GM21576 (cell line): ENCODE data around the gene SLC22A6.

Source experiments
- ATAC-seq: cut with Tn5 transposase; IDR thresholded peaks from one replicate; pipeline ENCODE4 v1.9.1; 2021; ENCODE audit warnings: mild to moderate bottlenecking, moderate library complexity; ENCODE audit not compliant: unreplicated experiment

SLC22A6 gene

DNA sequence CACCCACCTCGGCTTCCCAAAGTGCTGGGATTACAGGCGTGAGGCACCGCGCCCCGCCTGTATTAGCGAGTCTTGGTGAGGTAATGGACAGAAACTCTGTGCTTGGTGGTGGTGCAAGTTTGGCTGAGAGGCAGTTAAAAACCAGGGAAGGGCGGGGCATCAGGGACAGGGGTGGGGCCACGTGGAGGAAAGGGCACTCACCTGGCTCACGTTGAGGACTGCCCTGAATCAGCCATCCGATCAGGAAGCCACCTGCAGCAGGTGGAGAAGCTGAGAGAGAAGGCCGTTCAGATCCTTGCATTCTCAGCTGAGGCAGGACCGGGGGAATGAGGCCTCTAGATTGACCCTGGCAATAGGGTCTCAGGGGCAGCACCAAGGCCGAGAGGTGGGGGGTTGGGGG is 51.5 kb downstream of the SLC22A6 start:
- no peak for ATAC-seq

- no peak for ATAC-seq
Observed at GRCh38 chr11:62931499-62932278, 53.1 kb downstream of the SLC22A6 start.

DNA sequence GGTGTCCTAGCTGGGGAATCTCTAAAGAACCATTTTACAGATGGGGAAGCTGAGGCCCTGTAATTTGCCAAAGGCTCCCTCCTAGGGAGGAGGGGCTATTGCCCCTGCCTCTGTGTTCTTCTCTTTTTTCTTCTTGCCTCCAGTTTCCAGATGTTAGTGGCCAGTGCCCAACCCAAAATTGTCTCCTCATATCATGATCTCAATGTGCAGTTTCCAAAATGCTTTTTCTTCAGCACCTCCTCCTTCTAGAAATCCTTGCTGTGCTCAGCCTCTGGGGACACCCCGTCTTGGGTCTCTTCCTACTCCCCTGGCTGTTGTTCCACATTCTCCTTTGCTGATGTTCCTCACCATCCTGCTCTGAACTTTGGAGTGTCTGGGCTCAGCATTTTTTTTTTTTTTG is 54.1 kb downstream of the SLC22A6 start:
- ATAC-seq, result no peak

DNA sequence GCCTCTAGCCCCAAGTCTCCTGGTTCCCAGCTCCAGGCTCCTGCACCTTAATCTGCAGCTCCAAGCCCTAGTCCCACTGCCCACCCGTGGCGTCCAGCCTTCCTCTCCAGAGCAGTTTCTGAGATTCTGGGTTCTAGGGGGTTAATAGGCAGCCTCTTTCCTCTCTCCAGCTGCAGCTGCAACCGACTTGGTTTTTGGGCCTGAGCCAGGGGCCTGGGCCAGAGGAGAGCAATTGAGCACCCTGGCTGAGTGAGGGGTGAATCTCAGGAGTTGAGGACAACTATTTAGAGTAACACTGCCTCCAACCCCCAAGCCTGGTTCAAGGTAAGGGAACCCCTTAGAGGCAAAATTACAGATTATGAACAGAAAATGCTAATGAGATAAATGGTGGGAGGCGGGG is 54.6 kb downstream of the SLC22A6 start:
- no peak for ATAC-seq

DNA sequence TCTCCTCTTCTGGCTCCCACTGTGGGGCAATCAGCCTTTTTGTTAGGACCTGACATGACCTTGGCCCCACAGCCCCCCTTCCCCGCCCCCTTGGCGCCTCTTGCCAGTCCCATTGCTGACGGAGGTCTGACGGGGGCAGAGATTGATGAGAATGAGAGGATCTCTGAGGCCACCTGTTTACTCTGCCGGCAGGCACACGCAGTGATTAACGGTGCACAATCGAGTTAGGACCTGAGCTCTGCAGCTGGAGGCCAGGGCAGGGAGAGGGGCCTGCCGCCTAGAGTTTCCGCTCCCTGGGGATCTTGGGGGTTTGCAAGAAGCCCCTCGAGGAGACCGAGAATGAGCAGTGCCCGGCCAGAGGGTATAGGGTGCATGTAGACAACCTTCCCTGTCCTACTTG is 56.8 kb downstream of the SLC22A6 start:
- no peak for ATAC-seq

DNA sequence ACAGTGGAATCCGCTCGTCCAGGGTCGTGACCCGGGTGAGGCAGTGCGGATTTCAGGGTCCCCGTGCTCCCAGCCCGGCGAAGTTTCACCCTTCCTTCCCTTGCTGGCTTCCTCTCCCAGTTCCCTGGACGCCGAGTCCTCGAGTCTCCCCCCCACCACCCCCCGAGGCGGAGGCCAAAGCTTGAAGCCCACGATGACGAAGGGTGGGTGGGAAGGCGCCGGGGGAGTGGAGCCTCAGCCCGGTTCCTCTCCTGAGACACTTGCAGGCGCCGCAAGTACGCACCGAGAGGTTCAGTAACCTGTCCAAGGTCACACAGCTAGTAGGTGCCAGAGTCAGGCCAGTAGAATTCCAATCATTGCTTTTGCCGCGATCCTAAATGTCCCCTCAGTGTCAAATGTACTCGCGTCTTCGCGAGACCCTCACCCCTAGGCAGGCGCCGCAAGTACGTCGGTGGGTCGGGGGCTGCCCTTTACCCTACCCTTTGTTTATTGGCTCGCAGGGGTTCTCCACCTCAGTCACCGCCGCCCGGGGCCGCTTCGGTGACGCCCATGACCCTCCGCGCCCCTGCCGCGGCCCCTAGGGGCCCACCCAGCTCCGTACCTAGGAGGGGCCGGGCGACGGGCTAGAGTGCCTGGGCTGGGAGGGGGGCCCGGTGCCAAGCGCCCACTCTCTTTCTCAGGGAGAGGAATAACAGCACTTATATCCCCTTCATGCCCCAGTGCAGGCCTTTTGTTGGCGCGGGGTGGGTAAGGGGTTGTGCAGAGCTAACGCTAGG is 57.9 kb downstream of the SLC22A6 start:
- ATAC-seq, result no peak
